Dendritic cell treated with granulocyte-macrophage colony-stimulating factor and Interleukin-4, amounts not matched to agents 40 ng/mL and 50 ng/mL, for 4 days (primary cell): ENCODE data around the gene SIX1.

Experiments
- H3K27ac Mint-ChIP-seq: one replicate; pipeline ENCODE4 v1.8.0; 2022; ENCODE audit warnings: mild to moderate bottlenecking, mixed read lengths
- H3K27me3 Mint-ChIP-seq: one replicate; pipeline ENCODE4 v1.8.0; 2022; ENCODE audit warnings: mild to moderate bottlenecking, mixed read lengths
- H3K36me3 Mint-ChIP-seq: one replicate; pipeline ENCODE4 v1.8.0; 2022; ENCODE audit warnings: low read depth, mixed read lengths
- H3K4me1 Mint-ChIP-seq: one replicate; pipeline ENCODE4 v1.8.0; 2022; ENCODE audit warnings: low read depth, mixed read lengths
- H3K4me3 Mint-ChIP-seq: one replicate; pipeline ENCODE4 v1.8.0; 2022; ENCODE audit warnings: mild to moderate bottlenecking, moderate library complexity, mixed read lengths
- H3K9me3 Mint-ChIP-seq: one replicate; pipeline ENCODE4 v1.8.0; 2022; ENCODE audit warnings: mixed read lengths
- intact Hi-C: fragments of 100-400 bp; cut with micrococcal nuclease; formaldehyde crosslinking; loops from one replicate; pipeline ENCODE4 v1.15.0; 2022

The SIX1 gene

DNA sequence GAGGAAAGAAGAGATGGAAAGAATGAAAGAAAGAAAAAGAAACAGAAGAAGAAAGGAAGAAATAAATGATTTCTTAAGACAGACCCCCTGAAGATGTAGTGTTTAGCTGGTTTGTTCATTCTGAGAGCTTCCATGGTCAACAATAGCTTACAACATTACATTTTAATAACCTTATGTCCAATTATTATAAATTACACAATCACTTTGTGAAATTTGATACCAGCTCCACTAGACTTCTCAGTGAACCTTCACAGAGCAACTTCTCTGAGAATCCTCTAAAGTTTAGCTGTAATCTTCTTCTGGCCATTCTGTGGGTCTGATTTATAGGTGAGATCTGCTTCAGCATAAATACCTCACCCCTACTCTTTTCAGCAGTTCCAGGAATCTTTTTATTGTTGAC lies 27.9 kb downstream of the SIX1 start:
- Mint-ChIP-seq H3K9me3 (no peaks in the 10 kb centered on the region), H3K4me3 (no peak overlapping the region), H3K36me3 (no peaks in the 10 kb centered on the region), H3K27me3 (peaks cover 44% of the 10 kb centered on the region), H3K4me1 (peaks cover 10% of the 10 kb centered on the region), H3K27ac (no peak overlapping the region)
- intact Hi-C loops: no loop called here

DNA sequence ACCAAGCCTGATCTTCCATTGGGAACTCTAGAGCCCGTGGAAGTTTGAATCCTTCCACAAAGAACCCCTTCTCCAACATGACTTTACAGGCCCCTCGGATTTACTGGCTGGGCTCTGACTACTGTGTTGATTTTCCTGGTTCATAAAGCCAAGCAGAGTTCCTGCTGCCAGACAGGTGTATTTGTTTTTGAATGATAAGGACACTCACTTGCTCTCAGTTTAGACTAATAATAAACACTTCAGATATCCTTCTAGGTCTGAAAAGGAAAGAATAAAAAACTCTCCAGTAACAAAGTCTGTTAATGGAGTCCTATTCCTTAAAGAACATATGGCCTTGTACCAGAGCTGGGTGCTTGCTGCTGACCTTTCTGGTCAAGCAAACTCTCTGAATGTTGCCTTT lies 31.0 kb downstream of the SIX1 start:
- Mint-ChIP-seq H3K27me3 (peaks cover 38% of the 10 kb centered on the region), H3K36me3 (no peaks in the 10 kb centered on the region), H3K4me1 (peaks cover 10% of the 10 kb centered on the region), H3K9me3 (no peaks in the 10 kb centered on the region), H3K4me3 (no peak overlapping the region), H3K27ac (no peak overlapping the region)
- intact Hi-C loops: no loop called here

GRCh38 chr14:60616461-60616959 lies 32.8 kb downstream of the SIX1 start:
- Mint-ChIP-seq H3K27me3 (peaks cover 28% of the 10 kb centered on the region), H3K36me3 (no peaks in the 10 kb centered on the region), H3K9me3 (peaks cover 1% of the 10 kb centered on the region), H3K27ac (no peak overlapping the region), H3K4me3 (no peak overlapping the region), H3K4me1 (peaks cover 10% of the 10 kb centered on the region)
- intact Hi-C loops: no loop called here

- H3K27me3 Mint-ChIP-seq: peaks cover 8% of the 10 kb centered on the region
These were observed 47.0 kb downstream of the SIX1 start for GRCh38 chr14:60602291-60602690.

DNA sequence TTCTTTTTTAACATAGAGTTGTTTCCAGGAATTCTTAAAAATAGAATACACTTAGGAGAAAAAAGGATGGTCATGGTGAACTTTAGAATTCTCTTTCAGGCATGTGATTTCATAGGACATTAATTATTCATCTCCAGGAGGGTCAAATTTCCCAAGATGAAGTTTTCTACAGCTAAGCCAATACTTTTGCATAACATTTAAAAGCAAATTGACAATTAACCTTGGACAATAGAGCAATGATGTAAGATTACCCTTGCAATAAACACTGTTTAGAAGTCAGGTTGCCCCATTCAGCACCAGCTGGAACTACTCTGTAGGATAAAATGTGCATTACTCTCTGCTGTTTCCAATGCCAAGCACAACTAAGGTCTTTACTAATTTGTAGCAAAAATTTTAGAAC lies 49.5 kb downstream of the SIX1 start:
- H3K36me3 Mint-ChIP-seq: no peaks in the 10 kb centered on the region
- H3K27me3 Mint-ChIP-seq: peaks cover 8% of the 10 kb centered on the region

More at GRCh38 chr14:60602291-60602690, 47.0 kb downstream of the SIX1 start:
- no peak overlapping the region for H3K27ac Mint-ChIP-seq
- H3K4me3 Mint-ChIP-seq: no peak overlapping the region
- intact Hi-C loops: no loop called here
- no peaks in the 10 kb centered on the region for H3K9me3 Mint-ChIP-seq
- no peaks in the 10 kb centered on the region for H3K36me3 Mint-ChIP-seq
- H3K4me1 Mint-ChIP-seq: no peaks in the 10 kb centered on the region

DNA sequence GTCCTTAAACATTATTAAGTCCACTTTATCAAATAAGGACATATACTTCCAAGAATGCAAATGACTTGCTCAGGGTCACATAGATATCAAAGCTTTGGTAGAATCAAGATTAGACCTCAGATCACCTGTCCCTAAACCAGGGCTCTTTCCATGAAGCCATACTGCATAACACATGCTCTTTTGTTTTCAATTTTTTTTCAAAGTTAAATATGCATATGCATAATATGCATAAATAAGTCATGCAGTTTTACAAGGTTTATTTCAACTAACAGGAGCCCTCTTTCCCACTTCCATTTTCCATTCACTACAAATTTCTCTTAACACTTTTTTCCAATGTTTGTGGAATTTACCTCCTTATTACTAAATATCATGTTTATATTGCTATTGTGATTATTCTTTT lies 53.1 kb downstream of the SIX1 start:
- Mint-ChIP-seq H3K27ac (no peak overlapping the region), H3K27me3 (peaks cover 2% of the 10 kb centered on the region), H3K9me3 (no peaks in the 10 kb centered on the region), H3K36me3 (no peaks in the 10 kb centered on the region), H3K4me3 (no peak overlapping the region), H3K4me1 (no peaks in the 10 kb centered on the region)
- intact Hi-C loops: no loop called here

More for the DNA sequence above, 49.5 kb downstream of the SIX1 start:
- intact Hi-C loops: no loop called here
- Mint-ChIP-seq H3K27ac (no peak overlapping the region), H3K4me1 (no peaks in the 10 kb centered on the region), H3K4me3 (no peak overlapping the region), H3K9me3 (no peaks in the 10 kb centered on the region)

- Mint-ChIP-seq H3K27me3 (peaks cover 2% of the 10 kb centered on the region), H3K36me3 (no peaks in the 10 kb centered on the region), H3K27ac (no peak overlapping the region), H3K4me1 (no peaks in the 10 kb centered on the region), H3K4me3 (no peak overlapping the region), H3K9me3 (no peaks in the 10 kb centered on the region)
- intact Hi-C loops: no loop called here
These were observed 55.2 kb downstream of the SIX1 start for GRCh38 chr14:60594062-60594461.
